NB4 (cell line): ENCODE data around the gene ASIP.

Experiments
- MAX ChIP-seq: IDR thresholded peaks from 2 replicates; pipeline ENCODE4 v1.6.1; 2011; ENCODE audit warnings: low read depth, low read length
- POLR2A ChIP-seq: IDR thresholded peaks from 2 replicates; pipeline ENCODE4 v1.6.1; 2011; ENCODE audit warnings: mild to moderate bottlenecking; ENCODE audit not compliant: insufficient read length; ENCODE audit errors: extremely low read depth

- TF ChIP-seq MAX (no peak), POLR2A (no peak)
Observed at GRCh38 chr20:34242879-34243278, 1.7 kb downstream of the ASIP start.
